Neuronal stem cell (in vitro differentiated cells): Measurements from ENCODE around the gene NSMCE4A. TPM values are rescaled to one million over a fixed set of nuclear protein-coding genes. Genes with fewer than 3 reads are reported as not detected.
"Not testable (repeated sequence)": the region's sequence is repeated elsewhere in the genome, so short reads cannot be mapped to it uniquely, and the experiment has no call there.

Source experiments
- DNase-seq: peaks from one replicate; pipeline ENCODE4 v3.0.0-alpha.2; 2013; ENCODE audit warnings: low spot score
- H2AFZ ChIP-seq: one replicate; pipeline ENCODE4 v1.6.1; 2013; ENCODE audit warnings: mild to moderate bottlenecking, low read length, inconsistent platforms
- H2AK5ac ChIP-seq: 2 replicates; pipeline ENCODE4 v1.6.1; 2013; ENCODE audit warnings: low read depth, mild to moderate bottlenecking, inconsistent platforms, low read length, moderate library complexity, mixed read lengths
- H2BK120ac ChIP-seq: 2 replicates; pipeline ENCODE4 v1.6.1; 2013; ENCODE audit warnings: low read depth, mild to moderate bottlenecking, inconsistent platforms, low read length, moderate library complexity, mixed read lengths
- H2BK12ac ChIP-seq: one replicate; pipeline ENCODE4 v1.6.1; 2013; ENCODE audit warnings: low read length, inconsistent platforms
- H2BK15ac ChIP-seq: 2 replicates; pipeline ENCODE4 v1.6.1; 2013; ENCODE audit warnings: mild to moderate bottlenecking, low read length, inconsistent platforms, mixed read lengths
- H2BK5ac ChIP-seq: one replicate; pipeline ENCODE4 v1.6.1; 2013; ENCODE audit warnings: inconsistent platforms, mild to moderate bottlenecking, low read length, moderate library complexity
- H3K14ac ChIP-seq: one replicate; pipeline ENCODE4 v1.6.1; 2013; ENCODE audit warnings: low read length, inconsistent platforms
- H3K18ac ChIP-seq: 2 replicates; pipeline ENCODE4 v1.6.1; 2013; ENCODE audit warnings: low read length, inconsistent platforms
- H3K23ac ChIP-seq: 2 replicates; pipeline ENCODE4 v1.6.1; 2013; ENCODE audit warnings: low read depth, mild to moderate bottlenecking, mixed read lengths, low read length, inconsistent platforms; ENCODE audit not compliant: poor library complexity
- H3K27ac ChIP-seq: replicated peaks from 3 replicates; pipeline ENCODE4 v1.5.1; 2013; ENCODE audit warnings: low read length, inconsistent platforms
- H3K27me3 ChIP-seq, 3 experiments: 2 replicates each; pipeline ENCODE4 v1.6.1; 2013; ENCODE audit warnings: low read length in 3 of 3, mild to moderate bottlenecking in 2 of 3, inconsistent platforms in 1 of 3, low read depth in 1 of 3, mixed read lengths in 1 of 3, moderate library complexity in 1 of 3; ENCODE audit not compliant: control insufficient read depth in 3 of 3, insufficient read depth in 3 of 3
- H3K36me3 ChIP-seq, 2 donors: replicated peaks in 1 of 2; 2 replicates each; pipeline ENCODE4 v1.6.1; 2013; ENCODE audit warnings: low read length in 2 of 2; ENCODE audit not compliant: control insufficient read depth in 2 of 2, insufficient read depth in 2 of 2
- H3K4ac ChIP-seq: 2 replicates; pipeline ENCODE4 v1.6.1; 2013; ENCODE audit warnings: inconsistent platforms, mild to moderate bottlenecking, low read length, moderate library complexity
- H3K4me1 ChIP-seq, 2 donors: 1 replicate in 1 of 2; 2 replicates in 1 of 2; pipeline ENCODE4 v1.6.1; 2013; ENCODE audit warnings: low read length in 2 of 2, low read depth in 1 of 2; ENCODE audit not compliant: control insufficient read depth in 2 of 2, insufficient read depth in 1 of 2
- H3K4me2 ChIP-seq: one replicate; pipeline ENCODE4 v1.6.1; 2013; ENCODE audit warnings: mild to moderate bottlenecking, low read length, inconsistent platforms; ENCODE audit not compliant: insufficient read depth, poor library complexity, severe bottlenecking
- H3K4me3 ChIP-seq, 2 donors: 2 replicates each; pipeline ENCODE4 v1.5.1; 2013; ENCODE audit warnings: low read length in 2 of 2, mild to moderate bottlenecking in 2 of 2, inconsistent platforms in 1 of 2, moderate library complexity in 1 of 2
- H3K79me1 ChIP-seq: one replicate; pipeline ENCODE4 v1.6.1; 2013; ENCODE audit warnings: low read depth, mild to moderate bottlenecking, inconsistent platforms, low read length, moderate library complexity
- H3K9ac ChIP-seq: one replicate; pipeline ENCODE4 v1.6.1; 2013; ENCODE audit warnings: mild to moderate bottlenecking, low read depth, low read length, inconsistent platforms; ENCODE audit not compliant: poor library complexity
- H3K9me3 ChIP-seq, 2 donors: replicated peaks in 1 of 2; 2 replicates each; pipeline versions ENCODE3 to v1.6.1; 2013; ENCODE audit warnings: low read length in 2 of 2, mild to moderate bottlenecking in 2 of 2, inconsistent platforms in 1 of 2, low read depth in 1 of 2, mixed read lengths in 1 of 2, moderate library complexity in 1 of 2; ENCODE audit not compliant: control insufficient read depth in 2 of 2, insufficient read depth in 1 of 2
- H4K8ac ChIP-seq: one replicate; pipeline ENCODE4 v1.6.1; 2013; ENCODE audit warnings: low read depth, mild to moderate bottlenecking, inconsistent platforms, low read length, moderate library complexity
- H4K91ac ChIP-seq: one replicate; pipeline ENCODE4 v1.6.1; 2013; ENCODE audit warnings: low read length, low read depth, mild to moderate bottlenecking, inconsistent platforms; ENCODE audit not compliant: poor library complexity
- WGBS, 2 donors: extraction: QIAGEN DNeasy Blood & Tissue Kit; methylation state at CpG; one replicate each; pipeline ENCODE4 v1.1.7; 2013; ENCODE audit warnings: missing lambda C conversion rate in 2 of 2, mixed read lengths in 1 of 2; ENCODE audit not compliant: insufficient read length in 2 of 2, insufficient replicate concordance in 1 of 2; ENCODE audit errors: extremely low coverage in 2 of 2; 5-methylcytosine and 5-hydroxymethylcytosine counted together
- polyA plus RNA-seq, 2 experiments: library from polyadenylated mRNA; stranded (reverse); fragments of 200-250 nt; gene quantifications; one replicate each; pipeline ENCODE4 v1.2.3, GENCODE V29; 2013

The NSMCE4A gene
- 123 TPM for polyA plus RNA-seq (2013, experiment 1 of 2)
- polyA plus RNA-seq (2013, experiment 2 of 2), result 126 TPM

- Histone ChIP-seq H2AFZ (peak within 1 kb of the TSS; percentile 99), H3K4me1 (peaks cover 5 to 8% of the 10 kb centered on the region in 2 donors), H3K23ac (peak within 1 kb of the TSS; percentile 89), H3K4ac (peak within 1 kb of the TSS; percentile 99), H3K27me3 (no peaks in the 10 kb centered on the region), H2BK15ac (peak within 1 kb of the TSS; percentile 72), H2BK120ac (peak within 1 kb of the TSS; percentile 17), H3K9me3 (peaks cover 8 to 15% of the 10 kb centered on the region in 2 donors), H3K4me3 (peak within 1 kb of the TSS; percentile 92 to 99), H2BK12ac (no peak within 1 kb of the TSS), H3K27ac (peak within 1 kb of the TSS; percentile 94), H4K91ac (peak within 1 kb of the TSS; percentile 61), H3K4me2 (peak within 1 kb of the TSS; percentile 87), H3K79me1 (no peaks in the 10 kb centered on the region), H2AK5ac (peak within 1 kb of the TSS; percentile 95), H3K9ac (peak within 1 kb of the TSS; percentile 86), H4K8ac (no peak within 1 kb of the TSS), H3K18ac (peak within 1 kb of the TSS; percentile 97), H3K14ac (peak within 1 kb of the TSS; percentile 84), H2BK5ac (peak within 1 kb of the TSS; percentile 96), H3K36me3 (peaks cover 3 to 35% of the 10 kb centered on the region in 2 donors)
- WGBS, 2 donors, result no CpG with 5 or more reads among the region's 101 CpGs
- peak; percentile 65 for DNase-seq
Measured at GRCh38 chr10:121974535-121975294, at the start of gene NSMCE4A. TSS of gene NSMCE4A (minus strand) at chr10:121975217. CDS start at chr10:121975165, 52 bp downstream.

- H3K4me3 ChIP-seq, H4K91ac ChIP-seq, H3K14ac ChIP-seq, H2AFZ ChIP-seq, H2AK5ac ChIP-seq, H3K4me2 ChIP-seq, H2BK12ac ChIP-seq, DNase-seq, H2BK15ac ChIP-seq, H2BK120ac ChIP-seq, H3K27ac ChIP-seq, H3K4ac ChIP-seq, H3K23ac ChIP-seq, H3K9ac ChIP-seq, H3K9me3 ChIP-seq, H3K36me3 ChIP-seq, H2BK5ac ChIP-seq, H3K18ac ChIP-seq, H3K79me1 ChIP-seq, H4K8ac ChIP-seq: not testable (repeated sequence)
- Histone ChIP-seq H3K4me1 (peaks cover 8 to 15% of the 10 kb centered on the region in 2 donors), H3K27me3 (peaks cover 0 to 40% (median 0%) of the 10 kb centered on the region in 3 experiments)
- WGBS, 2 donors, result no CpG with 5 or more reads among the region's 7 CpGs
Measured at GRCh38 chr10:122023257-122023656, 48.2 kb upstream of the NSMCE4A start.

GRCh38 chr10:122022276-122022675, 47.3 kb upstream of the NSMCE4A start:
- no peaks in the 10 kb centered on the region for H3K36me3 ChIP-seq
- H2BK15ac ChIP-seq, result no peak overlapping the region
- no peak overlapping the region for H4K91ac ChIP-seq
- H3K27me3 ChIP-seq, result peaks cover 0 to 44% (median 0%) of the 10 kb centered on the region in 3 experiments
- H2AK5ac ChIP-seq, result no peak overlapping the region
- peaks cover 8 to 15% of the 10 kb centered on the region in 2 donors for H3K4me1 ChIP-seq
- H3K4ac ChIP-seq, result no peak overlapping the region
- no peaks in the 10 kb centered on the region for H3K79me1 ChIP-seq
- H3K23ac ChIP-seq, result no peak overlapping the region
- no peak overlapping the region for H2AFZ ChIP-seq
- no peak overlapping the region for H2BK12ac ChIP-seq
- no peak overlapping the region for H4K8ac ChIP-seq
- H3K9me3 ChIP-seq, result no peaks in the 10 kb centered on the region
- no peak overlapping the region for H3K27ac ChIP-seq
- no peak overlapping the region for H2BK120ac ChIP-seq
- no peak overlapping the region for H3K14ac ChIP-seq
- no CpG with 5 or more reads among the region's 4 CpGs for WGBS, 2 donors
- DNase-seq, result no peak
- H3K18ac ChIP-seq, result no peak overlapping the region
- H2BK5ac ChIP-seq, result no peak overlapping the region
- no peak overlapping the region for H3K4me3 ChIP-seq
- H3K4me2 ChIP-seq, result no peak overlapping the region
- no peak overlapping the region for H3K9ac ChIP-seq

GRCh38 chr10:122021828-122022227, 46.8 kb upstream of the NSMCE4A start:
- no peak overlapping the region for H2BK15ac ChIP-seq
- peaks cover 8 to 15% of the 10 kb centered on the region in 2 donors for H3K4me1 ChIP-seq
- H3K18ac ChIP-seq, result no peak overlapping the region
- H3K9ac ChIP-seq, result no peak overlapping the region
- no peak overlapping the region for H2AK5ac ChIP-seq
- H3K4me2 ChIP-seq, result no peak overlapping the region
- no peak overlapping the region for H3K23ac ChIP-seq
- H2AFZ ChIP-seq, result no peak overlapping the region
- no peak overlapping the region for H3K14ac ChIP-seq
- WGBS, 2 donors, result no CpG with 5 or more reads among the region's 11 CpGs
- H3K36me3 ChIP-seq, result no peaks in the 10 kb centered on the region
- H2BK5ac ChIP-seq, result no peak overlapping the region
- H3K4ac ChIP-seq, result no peak overlapping the region
- H2BK120ac ChIP-seq, result no peak overlapping the region
- no peak overlapping the region for H3K4me3 ChIP-seq
- no peak overlapping the region for H4K8ac ChIP-seq
- H2BK12ac ChIP-seq, result peak overlapping the region; percentile 33
- H3K27me3 ChIP-seq, result peaks cover 0 to 47% (median 0%) of the 10 kb centered on the region in 3 experiments
- no peaks in the 10 kb centered on the region for H3K79me1 ChIP-seq
- H3K27ac ChIP-seq, result no peak overlapping the region
- DNase-seq, result no peak
- H4K91ac ChIP-seq, result no peak overlapping the region
- no peaks in the 10 kb centered on the region for H3K9me3 ChIP-seq
